ENCODE measurements around the gene GOLPH3. TPM values are rescaled to one million over a fixed set of nuclear protein-coding genes. Genes with fewer than 3 reads are reported as not detected.
"Not testable (repeated sequence)": the region's sequence is repeated elsewhere in the genome, so short reads cannot be mapped to it uniquely, and the experiment has no call there.

The GOLPH3 gene
- total RNA-seq, 1 donor from 2014 or later = 64.6 TPM

DNA sequence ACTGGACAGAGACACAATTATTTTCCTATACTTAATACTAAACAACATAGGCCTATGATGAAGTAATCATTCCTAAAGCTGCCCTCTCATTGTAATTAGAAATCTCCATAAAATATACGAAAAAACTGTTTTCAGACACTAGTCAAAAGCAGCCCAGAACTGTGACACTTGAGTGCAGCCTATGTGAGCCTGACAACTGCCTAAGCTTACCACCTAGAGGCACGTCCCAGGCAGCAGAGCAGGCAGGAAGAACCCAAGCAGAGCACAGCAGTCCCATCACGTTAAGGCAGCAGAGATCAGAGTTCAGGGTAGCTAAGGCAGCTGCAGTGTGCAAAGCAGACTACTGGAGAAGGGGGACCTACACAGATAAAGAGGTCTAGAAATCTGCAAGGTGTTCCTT, 46.4 kb downstream of the GOLPH3 start:
- Histone ChIP-seq H3K27me3 (ENCODE audit: control insufficient read depth, insufficient read depth, low read length) (no peaks in the 10 kb centered on the region), H3K36me3 (ENCODE audit: control insufficient read depth, insufficient read depth, low read length) (peaks cover 2% of the 10 kb centered on the region), H3K4me3 (ENCODE audit: low read depth, low read length) (no peak overlapping the region)
- TF ChIP-seq, protein P1, sequence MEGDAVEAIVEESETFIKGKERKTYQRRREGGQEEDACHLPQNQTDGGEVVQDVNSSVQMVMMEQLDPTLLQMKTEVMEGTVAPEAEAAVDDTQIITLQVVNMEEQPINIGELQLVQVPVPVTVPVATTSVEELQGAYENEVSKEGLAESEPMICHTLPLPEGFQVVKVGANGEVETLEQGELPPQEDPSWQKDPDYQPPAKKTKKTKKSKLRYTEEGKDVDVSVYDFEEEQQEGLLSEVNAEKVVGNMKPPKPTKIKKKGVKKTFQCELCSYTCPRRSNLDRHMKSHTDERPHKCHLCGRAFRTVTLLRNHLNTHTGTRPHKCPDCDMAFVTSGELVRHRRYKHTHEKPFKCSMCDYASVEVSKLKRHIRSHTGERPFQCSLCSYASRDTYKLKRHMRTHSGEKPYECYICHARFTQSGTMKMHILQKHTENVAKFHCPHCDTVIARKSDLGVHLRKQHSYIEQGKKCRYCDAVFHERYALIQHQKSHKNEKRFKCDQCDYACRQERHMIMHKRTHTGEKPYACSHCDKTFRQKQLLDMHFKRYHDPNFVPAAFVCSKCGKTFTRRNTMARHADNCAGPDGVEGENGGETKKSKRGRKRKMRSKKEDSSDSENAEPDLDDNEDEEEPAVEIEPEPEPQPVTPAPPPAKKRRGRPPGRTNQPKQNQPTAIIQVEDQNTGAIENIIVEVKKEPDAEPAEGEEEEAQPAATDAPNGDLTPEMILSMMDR (IDR thresholded peaks at IDR 0.05; ENCODE audit: insufficient read depth, low read length, poor library complexity, severe bottlenecking) = no peak
- no peak for DNase-seq (ENCODE audit: low read depth)

DNA sequence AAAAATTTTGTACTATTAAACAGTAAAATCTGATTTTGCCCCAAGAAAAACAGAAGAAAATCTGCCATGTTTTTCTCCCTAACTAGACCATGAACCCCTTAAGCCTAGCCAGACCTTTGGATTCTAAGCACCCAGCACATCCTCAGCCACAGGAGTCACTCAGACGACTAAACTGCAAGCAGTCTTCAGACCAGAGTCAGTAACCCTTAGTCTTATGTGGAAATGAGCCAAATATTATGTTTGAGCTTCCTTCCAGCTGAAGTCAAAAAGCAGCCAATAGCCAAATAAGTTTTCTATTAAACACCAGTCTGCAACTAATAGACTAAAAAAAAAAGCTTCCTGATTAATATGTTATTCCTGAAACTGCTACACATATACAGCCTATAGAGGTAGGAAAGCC, 47.4 kb downstream of the GOLPH3 start:
- peaks cover 2% of the 10 kb centered on the region for H3K36me3 ChIP-seq (ENCODE audit: control insufficient read depth, insufficient read depth, low read length)
- TF ChIP-seq, protein P1 (IDR thresholded peaks at IDR 0.05; ENCODE audit: insufficient read depth, low read length, poor library complexity, severe bottlenecking) = no peak
- DNase-seq (ENCODE audit: low read depth) = no peak
- H3K4me3 ChIP-seq (ENCODE audit: low read depth, low read length) = no peak overlapping the region
- H3K27me3 ChIP-seq (ENCODE audit: control insufficient read depth, insufficient read depth, low read length) = no peaks in the 10 kb centered on the region

DNA sequence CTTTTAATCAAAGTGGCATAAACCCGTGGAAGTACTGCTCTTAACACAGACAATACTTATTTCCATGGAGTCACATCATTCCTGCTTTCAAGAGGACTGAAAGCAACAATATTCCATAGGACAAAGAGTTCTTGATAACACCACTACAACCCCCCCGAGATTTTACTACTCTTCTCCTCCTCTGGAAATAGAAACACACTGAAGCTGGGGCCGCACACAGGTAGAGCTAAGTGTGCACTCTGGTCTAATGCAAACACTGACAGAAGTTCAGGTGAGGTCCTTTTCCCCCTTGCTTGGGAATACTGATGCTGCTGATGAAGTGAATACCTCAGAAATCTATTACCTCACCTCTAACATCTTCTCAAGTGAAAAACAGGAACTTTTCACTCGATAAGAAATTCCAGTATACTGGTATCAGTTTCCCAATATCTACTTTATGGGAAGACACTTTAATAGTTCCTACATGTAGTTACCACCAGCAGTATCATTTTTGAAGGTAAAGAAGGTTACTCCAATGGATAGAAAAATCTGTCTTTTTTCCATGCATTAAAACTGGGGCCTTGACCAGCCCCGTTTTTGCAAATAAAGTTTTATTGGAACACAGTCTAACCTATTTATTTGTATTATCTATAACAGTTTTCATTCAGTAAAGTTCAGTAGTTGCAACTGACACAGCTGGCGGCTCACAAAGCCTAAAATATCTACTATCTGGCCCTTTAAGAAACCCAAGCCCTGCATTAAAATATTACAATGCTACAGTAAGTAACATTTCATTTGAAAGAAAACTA, 50.0 kb downstream of the GOLPH3 start:
- Histone ChIP-seq H3K4me3 (ENCODE audit: low read depth, low read length) (no peak overlapping the region), H3K36me3 (ENCODE audit: control insufficient read depth, insufficient read depth, low read length) (peaks cover 2% of the 10 kb centered on the region), H3K27me3 (ENCODE audit: control insufficient read depth, insufficient read depth, low read length) (no peaks in the 10 kb centered on the region)
- DNase-seq (ENCODE audit: low read depth) = no peak
- TF ChIP-seq, protein P1 (IDR thresholded peaks at IDR 0.05; ENCODE audit: insufficient read depth, low read length, poor library complexity, severe bottlenecking) = no peak

DNA sequence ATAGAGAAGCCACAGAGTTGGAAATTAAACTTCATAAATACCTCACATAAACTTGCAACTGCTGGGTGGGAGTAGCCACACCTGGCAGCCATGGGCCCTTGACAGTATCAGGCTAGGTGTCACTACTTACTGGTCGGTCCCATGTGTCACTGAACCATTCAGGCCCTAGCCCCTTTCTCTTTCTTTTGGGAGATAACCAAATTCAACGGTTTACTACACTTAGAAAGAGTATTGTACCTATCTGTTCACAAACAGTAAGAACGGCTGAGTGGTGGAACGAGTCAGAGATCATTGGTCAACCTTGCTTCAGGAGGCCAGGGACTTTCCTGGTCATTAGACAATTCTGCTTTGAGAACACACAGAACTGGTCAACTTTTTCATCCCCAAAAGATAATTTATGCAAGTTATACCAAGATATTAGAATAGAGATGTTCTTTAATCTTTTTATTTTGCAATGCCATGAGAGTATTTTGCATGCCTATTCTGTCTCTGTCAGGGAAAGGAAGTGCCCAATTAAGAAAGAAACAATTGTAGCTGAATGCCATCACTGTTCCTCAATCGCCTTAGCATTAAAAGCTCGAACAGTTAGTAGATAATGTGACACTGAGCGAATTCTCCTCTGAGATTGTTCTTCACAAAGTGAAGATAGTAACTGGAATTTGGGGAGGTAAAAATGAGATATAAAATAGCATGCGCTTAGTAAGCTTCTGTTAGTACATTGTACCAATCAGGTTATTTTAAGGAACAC, 50.9 kb downstream of the GOLPH3 start:
- Histone ChIP-seq H3K36me3 (ENCODE audit: control insufficient read depth, insufficient read depth, low read length) (peaks cover 2% of the 10 kb centered on the region), H3K27me3 (ENCODE audit: control insufficient read depth, insufficient read depth, low read length) (no peaks in the 10 kb centered on the region)
- TF ChIP-seq, protein P1 (IDR thresholded peaks at IDR 0.05; ENCODE audit: insufficient read depth, low read length, poor library complexity, severe bottlenecking) = no peak

DNA sequence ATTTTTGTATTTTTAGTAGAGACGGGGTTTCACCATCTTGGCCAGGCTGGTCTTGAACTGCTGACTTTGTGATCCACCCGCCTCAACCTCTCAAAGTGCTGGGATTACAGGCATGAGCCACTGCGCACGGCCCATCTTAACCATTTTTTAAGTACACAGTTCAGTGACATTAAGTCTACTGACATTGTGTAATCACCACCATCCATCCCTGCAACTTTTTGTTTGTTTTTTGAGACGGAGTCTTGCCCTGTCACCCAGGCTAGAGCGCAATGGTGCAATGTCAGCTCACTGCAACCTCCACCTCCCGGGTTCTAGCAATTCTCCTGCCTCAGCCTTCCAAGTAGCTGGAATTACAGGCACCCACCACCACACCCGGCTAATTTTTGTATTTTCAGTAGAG, 55.2 kb downstream of the GOLPH3 start:
- H3K27me3 ChIP-seq (ENCODE audit: control insufficient read depth, insufficient read depth, low read length); DNase-seq (ENCODE audit: low read depth); H3K36me3 ChIP-seq (ENCODE audit: control insufficient read depth, insufficient read depth, low read length); H3K4me3 ChIP-seq (ENCODE audit: low read depth, low read length): not testable (repeated sequence)

More for the DNA sequence above, 50.9 kb downstream of the GOLPH3 start:
- no peak overlapping the region for H3K4me3 ChIP-seq (ENCODE audit: low read depth, low read length)
- no peak for DNase-seq (ENCODE audit: low read depth)

DNA sequence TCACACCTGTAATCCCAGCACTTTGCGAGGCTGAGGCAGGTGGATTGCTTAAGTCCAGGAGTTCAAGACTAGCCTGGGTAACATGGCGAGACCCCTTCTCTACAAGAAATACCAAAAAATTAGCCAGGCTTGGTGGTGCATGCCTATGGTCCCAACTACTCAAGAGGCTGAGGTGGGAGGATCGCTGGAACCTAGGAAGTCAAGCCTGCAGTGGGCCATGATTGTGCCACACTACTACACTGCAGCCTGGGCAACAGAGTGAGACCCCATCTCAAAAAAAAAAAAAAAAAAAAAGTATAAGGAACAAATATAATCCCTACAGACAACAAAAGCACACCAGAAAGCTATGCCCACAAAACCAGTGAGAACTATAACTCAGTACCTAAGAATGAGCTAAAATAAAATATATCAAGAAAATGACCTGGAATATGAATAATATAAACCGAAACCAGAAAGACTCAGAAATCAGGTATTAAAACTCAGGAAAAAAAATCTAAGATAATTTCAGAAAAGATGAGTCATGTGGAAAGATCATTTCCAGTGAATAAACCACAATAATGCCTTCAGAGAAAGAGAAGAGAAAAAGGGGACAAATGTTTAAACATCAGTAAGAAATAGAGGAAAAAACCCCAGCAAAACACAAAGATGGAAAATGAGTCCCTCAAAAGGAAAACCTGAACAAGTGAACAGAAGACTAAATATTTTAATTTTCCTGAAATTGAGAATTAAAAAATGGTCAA, 57.4 kb downstream of the GOLPH3 start:
- Histone ChIP-seq H3K36me3 (ENCODE audit: control insufficient read depth, insufficient read depth, low read length) (no peaks in the 10 kb centered on the region), H3K4me3 (ENCODE audit: low read depth, low read length) (no peak overlapping the region), H3K27me3 (ENCODE audit: control insufficient read depth, insufficient read depth, low read length) (no peaks in the 10 kb centered on the region)
- TF ChIP-seq, protein P1 (IDR thresholded peaks at IDR 0.05; ENCODE audit: insufficient read depth, low read length, poor library complexity, severe bottlenecking) = no peak
- no peak for DNase-seq (ENCODE audit: low read depth)
